ENCODE results near the gene AGR3.

DNA sequence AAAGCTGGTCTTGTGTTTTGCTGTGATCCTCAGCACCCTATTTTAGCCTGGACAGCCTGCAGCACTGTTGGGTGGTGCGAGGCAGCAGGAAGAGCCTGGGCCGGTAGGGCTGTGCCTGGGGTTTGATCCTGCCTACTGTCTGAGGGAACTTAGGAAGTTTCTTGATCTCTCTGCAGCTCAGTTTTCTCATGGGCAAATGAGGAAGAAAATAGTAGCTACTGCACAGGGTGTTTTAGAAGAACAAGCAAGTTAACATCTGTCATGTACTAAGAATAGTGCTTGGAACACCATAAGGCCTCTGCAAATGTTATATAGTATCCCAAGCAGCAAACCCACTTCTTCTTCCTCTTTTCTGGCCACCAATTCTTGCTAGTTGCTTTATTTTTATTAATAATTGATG is 65.0 kb downstream of the AGR3 start:
- TF ChIP-seq, protein P1, sequence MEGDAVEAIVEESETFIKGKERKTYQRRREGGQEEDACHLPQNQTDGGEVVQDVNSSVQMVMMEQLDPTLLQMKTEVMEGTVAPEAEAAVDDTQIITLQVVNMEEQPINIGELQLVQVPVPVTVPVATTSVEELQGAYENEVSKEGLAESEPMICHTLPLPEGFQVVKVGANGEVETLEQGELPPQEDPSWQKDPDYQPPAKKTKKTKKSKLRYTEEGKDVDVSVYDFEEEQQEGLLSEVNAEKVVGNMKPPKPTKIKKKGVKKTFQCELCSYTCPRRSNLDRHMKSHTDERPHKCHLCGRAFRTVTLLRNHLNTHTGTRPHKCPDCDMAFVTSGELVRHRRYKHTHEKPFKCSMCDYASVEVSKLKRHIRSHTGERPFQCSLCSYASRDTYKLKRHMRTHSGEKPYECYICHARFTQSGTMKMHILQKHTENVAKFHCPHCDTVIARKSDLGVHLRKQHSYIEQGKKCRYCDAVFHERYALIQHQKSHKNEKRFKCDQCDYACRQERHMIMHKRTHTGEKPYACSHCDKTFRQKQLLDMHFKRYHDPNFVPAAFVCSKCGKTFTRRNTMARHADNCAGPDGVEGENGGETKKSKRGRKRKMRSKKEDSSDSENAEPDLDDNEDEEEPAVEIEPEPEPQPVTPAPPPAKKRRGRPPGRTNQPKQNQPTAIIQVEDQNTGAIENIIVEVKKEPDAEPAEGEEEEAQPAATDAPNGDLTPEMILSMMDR (tag by site-specific recombination; IDR thresholded peaks at IDR 0.05): no peak
- TF ChIP-seq ZNF24 (tag by site-specific recombination; IDR thresholded peaks at IDR 0.05) (no peak), ZNF768 (tag by site-specific recombination; IDR thresholded peaks at IDR 0.05) (no peak), ZNF626 (tag by site-specific recombination; IDR thresholded peaks at IDR 0.05) (no peak), PRDM1 (tag by site-specific recombination; IDR thresholded peaks at IDR 0.05) (no peak), ZSCAN23 (tag by site-specific recombination; IDR thresholded peaks at IDR 0.05) (no peak), ZNF785 (tag by site-specific recombination; IDR thresholded peaks at IDR 0.05) (no peak), ZBTB7A (tag by site-specific recombination; IDR thresholded peaks at IDR 0.05; ENCODE audit: low read depth) (no peak), REPIN1 (tag by site-specific recombination; IDR thresholded peaks at IDR 0.05; ENCODE audit: low read depth) (no peak), ZNF433 (tag by site-specific recombination; IDR thresholded peaks at IDR 0.05; ENCODE audit: low read depth) (no peak)
- TF ChIP-seq, protein P2, sequence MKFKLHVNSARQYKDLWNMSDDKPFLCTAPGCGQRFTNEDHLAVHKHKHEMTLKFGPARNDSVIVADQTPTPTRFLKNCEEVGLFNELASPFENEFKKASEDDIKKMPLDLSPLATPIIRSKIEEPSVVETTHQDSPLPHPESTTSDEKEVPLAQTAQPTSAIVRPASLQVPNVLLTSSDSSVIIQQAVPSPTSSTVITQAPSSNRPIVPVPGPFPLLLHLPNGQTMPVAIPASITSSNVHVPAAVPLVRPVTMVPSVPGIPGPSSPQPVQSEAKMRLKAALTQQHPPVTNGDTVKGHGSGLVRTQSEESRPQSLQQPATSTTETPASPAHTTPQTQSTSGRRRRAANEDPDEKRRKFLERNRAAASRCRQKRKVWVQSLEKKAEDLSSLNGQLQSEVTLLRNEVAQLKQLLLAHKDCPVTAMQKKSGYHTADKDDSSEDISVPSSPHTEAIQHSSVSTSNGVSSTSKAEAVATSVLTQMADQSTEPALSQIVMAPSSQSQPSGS (tag by site-specific recombination; IDR thresholded peaks at IDR 0.05; ENCODE audit: low read depth): no peak
- TF ChIP-seq, protein P3, sequence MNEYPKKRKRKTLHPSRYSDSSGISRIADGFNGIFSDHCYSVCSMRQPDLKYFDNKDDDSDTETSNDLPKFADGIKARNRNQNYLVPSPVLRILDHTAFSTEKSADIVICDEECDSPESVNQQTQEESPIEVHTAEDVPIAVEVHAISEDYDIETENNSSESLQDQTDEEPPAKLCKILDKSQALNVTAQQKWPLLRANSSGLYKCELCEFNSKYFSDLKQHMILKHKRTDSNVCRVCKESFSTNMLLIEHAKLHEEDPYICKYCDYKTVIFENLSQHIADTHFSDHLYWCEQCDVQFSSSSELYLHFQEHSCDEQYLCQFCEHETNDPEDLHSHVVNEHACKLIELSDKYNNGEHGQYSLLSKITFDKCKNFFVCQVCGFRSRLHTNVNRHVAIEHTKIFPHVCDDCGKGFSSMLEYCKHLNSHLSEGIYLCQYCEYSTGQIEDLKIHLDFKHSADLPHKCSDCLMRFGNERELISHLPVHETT (tag by site-specific recombination; IDR thresholded peaks at IDR 0.05): no peak

Measured in HEK293 (cell line).